ENCODE results near the gene KCNK13.
"Not testable (repeated sequence)": the region's sequence is repeated elsewhere in the genome, so short reads cannot be mapped to it uniquely, and the experiment has no call there.

GRCh38 chr14:90200546-90200945 lies 138.8 kb downstream of the KCNK13 start:
- not testable (repeated sequence) for TF ChIP-seq EZH2 (IDR thresholded peaks at IDR 0.05; ENCODE audit: insufficient read depth, poor library complexity, severe bottlenecking); EZH2phosphoT487 (IDR thresholded peaks at IDR 0.05; ENCODE audit: insufficient read depth, low read depth)
